Inflammatory macrophage treated with lipopolysaccharide for 1 hour (primary cell): Measurements from ENCODE around the gene OR6J1.
"Not testable (repeated sequence)": the region's sequence is repeated elsewhere in the genome, so short reads cannot be mapped to it uniquely, and the experiment has no call there.

Experiments
- DNase-seq, 2 donors: peaks; one replicate each; pipeline ENCODE4 v3.0.0-alpha.2; 2020 to 2022

OR6J1 gene

DNA sequence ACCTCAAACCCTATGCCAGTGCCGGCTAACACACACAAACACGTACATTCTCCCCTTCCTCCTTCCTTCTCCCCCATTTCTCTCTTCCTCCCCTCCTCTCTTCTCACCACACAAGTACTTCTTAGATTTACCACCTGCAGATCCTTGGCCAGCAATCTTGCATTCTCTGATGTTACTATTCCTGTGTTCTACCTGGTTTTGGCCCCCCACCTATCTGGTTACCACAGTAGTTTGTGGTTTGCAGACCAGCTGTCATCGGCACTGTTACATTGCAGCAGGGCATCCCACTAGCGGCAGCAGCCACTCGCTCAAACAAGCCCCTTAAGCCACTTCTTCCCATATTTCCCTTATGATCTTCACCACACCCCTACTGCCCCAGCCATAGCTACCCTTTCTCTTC, 42.2 kb downstream of the OR6J1 start:
- no peak for DNase-seq

GRCh38 chr14:22601456-22601855, 42.7 kb downstream of the OR6J1 start:
- no peak for DNase-seq

DNA sequence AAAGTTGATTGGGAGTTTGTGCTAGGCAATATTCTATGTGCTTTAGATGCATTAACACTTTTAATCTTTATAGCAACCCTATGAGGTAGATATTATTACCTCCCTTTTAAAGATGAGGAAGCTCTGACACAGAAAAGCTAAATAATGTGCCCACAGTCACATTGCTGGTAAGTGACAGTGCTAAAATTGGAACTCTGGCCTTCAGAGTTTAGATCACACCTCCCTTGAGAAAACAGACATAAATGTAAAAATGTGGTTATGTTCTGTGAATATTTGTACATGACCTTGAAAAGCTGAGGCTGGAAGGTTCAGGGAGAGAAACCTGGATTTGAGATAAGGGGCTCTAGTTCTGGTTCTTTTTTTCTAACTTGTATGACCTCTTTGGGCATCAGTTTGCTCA, 44.1 kb downstream of the OR6J1 start:
- no peak for DNase-seq

- no peak for DNase-seq
Observed at GRCh38 chr14:22599349-22599748, 44.8 kb downstream of the OR6J1 start.

DNA sequence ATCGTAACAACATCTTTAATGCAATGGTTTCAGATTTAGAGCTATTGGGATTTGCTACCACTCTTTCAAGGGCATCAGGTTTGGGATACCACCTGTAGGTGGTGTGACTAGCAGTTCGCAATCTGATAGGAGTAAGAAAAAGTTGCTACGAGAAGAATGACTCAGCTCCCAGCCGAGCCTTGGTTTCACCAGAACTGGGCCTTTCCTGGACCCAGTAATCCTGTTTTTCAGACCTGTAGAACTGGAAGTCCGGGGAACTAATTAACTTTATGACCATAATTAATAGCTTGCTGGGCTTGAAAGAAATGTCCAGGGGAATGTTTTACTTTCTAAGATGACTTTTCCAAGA, 45.3 kb downstream of the OR6J1 start:
- DNase-seq = peak; percentile 31 to 56

DNA sequence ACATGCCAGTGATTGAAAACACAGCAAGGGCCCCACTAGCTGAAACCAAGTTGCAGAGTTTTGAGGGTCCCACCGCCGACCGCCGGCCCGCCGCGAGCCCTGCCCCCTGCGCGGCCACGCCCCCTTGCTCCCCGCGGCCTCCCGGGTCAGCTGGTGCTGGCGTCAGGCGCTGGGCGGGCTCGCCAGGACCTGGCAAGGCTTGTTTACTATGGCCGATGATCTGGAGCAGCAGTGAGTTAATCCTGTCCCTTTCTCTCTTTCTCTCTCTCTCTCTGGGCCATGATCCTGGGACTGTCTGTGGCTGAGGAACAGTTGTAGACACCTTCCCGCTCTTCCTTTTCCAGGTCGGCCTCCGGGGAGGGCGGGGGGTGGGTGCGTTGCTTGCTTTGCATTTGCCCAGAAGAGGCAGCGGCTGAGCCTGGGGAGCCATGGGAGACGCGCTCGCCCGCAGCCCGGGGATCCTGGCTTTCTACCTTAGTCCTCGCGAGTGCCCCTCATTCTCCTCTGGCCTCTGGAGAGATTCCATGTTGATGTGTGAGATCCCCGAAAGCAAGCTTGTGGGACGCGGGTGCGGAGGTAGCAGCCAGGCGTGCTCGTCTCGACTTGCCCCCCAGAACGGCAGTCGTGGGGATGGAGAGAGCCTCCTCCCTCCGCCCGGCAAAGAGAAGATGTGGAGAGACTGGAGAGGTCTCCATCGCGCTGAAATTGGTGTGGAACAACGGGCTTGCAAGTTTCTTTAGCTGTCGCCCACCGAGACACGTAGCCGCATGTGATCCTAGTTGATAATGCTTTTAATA, 45.9 kb downstream of the OR6J1 start, which contains the start of gene ABHD4:
ABHD4 (plus strand) TSS at position 202 of the 797 bp plus-strand sequence; CDS start at position 209, 7 bp downstream.
- DNase-seq = peak; percentile 55 to 68

DNA sequence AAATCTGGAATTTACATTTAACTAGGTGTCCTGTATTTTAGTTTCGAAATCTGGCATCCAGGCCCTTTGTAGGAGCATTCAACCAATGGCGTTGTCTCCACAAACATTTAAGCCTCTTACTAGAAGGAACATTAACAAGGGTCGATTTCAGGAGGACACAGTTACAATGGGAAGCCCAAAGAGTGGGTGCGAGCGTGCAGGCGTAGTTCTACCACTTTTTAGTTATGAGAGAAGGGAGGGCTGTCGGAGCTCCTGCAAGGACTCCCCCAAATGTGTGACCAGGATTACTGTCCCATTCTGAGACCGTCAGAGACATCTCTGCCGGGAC, 46.4 kb downstream of the OR6J1 start:
- no peak for DNase-seq

DNA sequence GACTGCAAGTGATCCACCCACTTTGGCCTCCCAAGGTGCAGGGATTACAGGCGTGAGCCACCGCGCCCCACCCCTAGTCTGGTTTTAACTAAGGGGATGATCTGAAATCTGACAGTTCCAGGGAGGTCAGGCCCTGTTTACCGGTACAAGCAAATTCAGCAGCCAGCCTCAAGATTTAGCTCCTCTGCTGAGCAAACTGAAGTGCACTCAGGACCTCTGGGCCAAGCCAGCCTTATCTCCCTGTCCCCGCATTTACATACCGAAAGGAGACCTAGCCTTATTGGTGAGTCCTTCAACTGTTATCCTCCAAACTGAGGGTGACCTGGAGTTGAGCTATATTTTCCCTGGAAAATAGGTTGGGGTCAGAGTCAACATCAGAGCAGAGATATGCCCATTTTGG, 46.9 kb downstream of the OR6J1 start:
- DNase-seq = no peak

DNA sequence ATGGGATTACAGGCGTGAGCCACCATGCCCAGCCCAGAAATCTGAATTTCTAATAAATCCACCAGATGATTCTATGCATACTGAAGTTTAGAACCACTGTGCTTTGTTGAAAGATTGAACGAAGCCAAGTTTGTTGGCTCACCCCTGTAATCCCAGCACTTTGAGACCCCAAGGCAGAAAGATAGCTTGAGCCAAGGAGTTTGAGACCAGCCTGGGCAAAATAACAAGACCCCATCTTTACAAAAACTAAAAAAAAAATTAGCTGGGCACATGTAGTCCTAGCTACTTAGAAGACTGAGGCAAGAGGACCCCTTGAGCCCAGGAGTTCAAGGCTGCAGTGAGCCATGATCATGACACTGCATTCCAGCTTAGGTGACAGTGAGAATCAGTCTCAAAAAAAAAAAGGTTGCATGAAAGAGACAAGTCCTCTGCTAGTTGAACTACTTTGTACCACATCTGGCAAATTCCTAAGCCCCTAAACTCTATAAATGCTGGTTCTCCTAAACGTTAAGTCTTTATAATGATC, 47.7 kb downstream of the OR6J1 start:
- no peak for DNase-seq

DNA sequence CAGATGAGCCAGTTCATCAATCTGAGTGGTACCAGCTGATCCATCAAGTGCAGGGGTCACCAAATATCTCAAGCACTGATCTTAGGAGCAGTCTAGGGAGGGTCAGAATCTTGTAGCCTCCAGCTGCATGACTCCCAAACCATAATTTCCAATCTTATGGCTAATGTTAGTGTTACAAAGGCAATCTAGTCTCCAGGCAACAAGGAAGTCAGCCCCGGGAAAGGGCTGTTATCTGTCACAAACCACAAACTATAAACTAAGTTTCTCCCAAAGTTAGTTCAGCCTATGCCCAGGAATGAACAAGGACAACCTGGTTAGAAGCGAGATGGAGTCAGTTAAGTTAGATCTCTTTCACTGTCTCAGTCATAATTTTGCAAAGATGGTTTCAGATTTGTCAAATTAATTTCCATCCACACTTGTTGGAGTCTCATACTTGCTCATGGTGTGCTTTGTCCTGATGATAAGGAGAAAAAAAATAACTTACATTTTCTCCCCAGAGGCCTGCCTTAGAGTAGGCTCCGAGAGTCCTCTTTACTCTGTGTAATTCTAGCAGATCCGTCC, 49.9 kb downstream of the OR6J1 start:
- no peak for DNase-seq

DNA sequence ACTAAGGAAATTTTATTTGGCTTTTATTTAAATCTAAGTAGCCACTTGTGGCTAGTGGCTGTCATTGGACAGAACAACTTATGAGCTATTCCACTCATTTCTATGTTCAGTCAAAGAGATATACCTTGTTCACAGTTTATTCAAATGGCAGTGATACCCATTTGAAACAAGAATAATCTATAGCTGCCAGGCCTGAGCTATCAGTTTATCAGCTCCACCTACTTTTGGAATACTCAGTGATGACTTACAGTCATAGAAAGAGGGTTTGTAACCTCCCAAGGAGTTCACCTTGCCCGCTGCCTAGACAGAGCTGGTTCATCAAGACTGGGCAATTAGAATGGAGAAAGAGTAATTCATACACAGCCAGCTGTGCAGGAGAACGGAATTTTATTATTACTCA, 50.6 kb downstream of the OR6J1 start:
- DNase-seq = no peak

DNA sequence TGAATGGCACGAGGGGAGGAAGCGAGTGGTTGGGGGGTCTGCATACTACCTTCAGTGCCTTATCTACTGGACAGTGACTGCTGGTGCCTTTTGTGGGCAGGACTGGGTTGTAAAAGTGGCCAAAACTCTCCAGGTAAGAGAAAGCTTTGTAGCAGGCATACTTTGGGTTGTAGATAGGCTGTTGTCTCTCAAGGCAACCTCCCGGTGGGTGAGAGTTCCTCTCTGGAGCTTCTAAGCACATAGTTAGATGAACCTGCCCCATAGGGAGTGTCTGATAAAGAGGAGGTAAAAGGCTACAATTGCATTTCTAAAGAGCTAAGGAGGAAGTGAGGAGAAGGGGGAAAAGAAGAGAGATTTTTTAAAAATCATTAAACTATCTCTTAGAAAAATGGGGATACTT, 51.0 kb downstream of the OR6J1 start:
- DNase-seq = no peak

DNA sequence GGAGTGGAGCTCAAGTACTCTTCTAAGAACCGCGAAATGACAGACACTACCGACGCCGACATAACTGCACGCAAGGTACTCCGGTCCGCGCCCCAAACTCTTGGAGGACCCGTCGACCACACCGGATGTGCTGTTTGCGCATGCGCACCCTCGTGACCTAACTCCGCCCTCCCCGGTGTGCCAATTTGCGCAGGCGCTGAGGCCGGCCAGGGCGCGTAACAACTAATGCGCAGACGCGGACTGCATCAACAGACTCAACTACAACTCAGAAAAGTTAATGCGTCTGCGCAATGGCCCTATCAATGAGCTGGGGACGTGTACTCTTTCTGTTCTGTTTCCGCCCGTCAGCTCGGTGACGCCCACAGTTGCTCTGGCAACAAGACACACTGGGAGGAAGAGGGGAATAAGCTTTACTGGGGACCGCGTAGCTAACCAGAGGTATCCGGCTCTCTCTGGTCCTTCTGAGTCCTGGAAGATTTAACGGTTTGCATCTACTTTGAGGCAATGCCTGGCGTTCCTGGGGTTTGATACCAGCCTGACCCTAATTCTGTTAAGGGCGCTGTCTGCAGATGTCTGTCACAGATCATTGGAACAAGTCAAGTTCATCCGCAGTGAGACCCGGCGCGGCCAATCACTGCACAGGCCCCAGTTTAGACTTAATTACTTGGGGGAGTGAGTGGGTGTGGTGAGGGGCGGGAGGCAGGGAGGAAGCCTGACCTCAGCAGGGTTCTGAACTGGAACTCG, 54.9 kb downstream of the OR6J1 start, which contains the start of gene DAD1:
DAD1 (minus strand) TSS at position 129 of the 744 bp plus-strand sequence; CDS start at position 62, 67 bp downstream.
- DNase-seq = peak; percentile 99

DNA sequence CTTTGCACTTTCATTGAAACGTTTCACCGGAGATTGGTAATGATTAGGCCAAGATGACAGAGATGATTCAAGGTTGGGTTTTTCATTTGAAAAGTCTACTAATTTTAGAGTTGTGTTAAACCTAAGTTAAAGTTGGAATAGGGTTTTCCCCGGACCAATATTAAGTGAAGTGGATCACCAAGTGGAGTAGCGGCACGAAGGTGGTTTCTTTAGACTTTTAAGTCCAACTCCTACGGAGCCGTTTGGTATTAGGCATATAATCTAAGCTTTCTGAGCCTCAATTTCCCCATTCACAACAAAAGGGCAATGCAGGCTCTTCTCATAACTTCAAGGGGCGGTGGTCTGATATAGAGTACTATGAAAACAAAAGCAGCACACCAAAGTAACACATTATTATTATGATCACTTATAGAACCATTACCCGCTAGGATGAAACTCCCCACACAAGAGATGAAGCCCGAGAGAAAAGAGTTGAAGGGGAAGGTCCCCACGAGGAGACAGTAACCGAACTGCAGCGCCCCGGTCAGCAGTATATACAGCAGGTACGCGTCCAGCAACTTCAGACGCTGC, 55.5 kb downstream of the OR6J1 start:
- DNase-seq = peak; percentile 4 to 18

GRCh38 chr14:22587677-22588422, 56.3 kb downstream of the OR6J1 start:
- DNase-seq = not testable (repeated sequence)

GRCh38 chr14:22587247-22587646, 56.9 kb downstream of the OR6J1 start:
- DNase-seq = no peak

DNA sequence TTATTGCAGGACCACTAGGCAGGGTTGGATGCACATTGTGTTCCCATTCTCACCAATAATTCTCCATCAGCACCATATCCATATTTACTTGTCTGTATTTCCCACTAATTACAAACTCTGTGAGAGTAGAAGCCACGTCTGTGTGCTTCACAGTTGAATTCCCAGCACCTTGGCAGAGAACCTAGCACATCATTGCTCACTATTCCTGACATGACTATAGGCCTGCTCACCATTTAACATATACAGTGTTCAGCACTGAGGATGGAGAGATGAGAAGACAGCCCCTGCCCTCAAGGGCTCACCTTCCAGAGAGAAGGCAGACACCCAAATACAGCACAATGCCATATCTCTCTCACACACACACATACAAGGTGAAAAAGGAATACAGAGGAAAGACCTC, 60.2 kb downstream of the OR6J1 start:
- DNase-seq = no peak
